ENCODE results near the gene UBA3.
A peak's percentile ranks its signal among the peaks of the same experiment; 100 is the strongest.

The UBA3 gene

DNA sequence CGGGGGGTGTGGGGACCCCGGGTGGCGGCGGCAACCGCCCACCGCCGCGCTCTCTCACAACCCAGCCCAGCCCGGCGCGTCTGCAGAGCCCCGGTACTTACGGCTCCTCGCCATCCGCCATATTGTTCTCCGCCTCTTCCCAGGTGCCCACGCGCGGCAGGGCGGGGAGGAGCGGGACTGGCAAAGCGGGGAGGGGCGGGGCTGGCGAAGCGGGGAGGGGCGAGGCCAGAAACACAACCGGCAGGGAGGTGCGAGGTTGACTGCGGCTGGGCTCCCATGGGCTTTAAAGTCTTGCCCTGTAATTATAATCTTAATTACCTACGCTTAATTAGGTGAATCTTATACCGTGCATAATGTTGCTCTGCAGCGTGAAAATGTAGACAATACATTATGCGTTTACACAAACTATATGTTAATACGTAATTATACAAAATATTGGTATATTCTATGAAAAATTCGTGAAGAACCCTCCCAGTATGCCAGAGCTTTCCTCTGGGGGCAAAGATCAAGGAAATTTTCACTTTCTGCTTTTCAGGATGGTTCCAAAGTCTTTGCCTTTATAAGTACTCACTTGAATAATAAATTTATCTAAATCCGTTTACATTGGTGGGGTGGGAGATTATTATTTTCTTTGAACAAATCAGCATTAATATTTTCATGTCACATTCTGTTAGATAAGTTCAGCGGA is at the start of gene UBA3:
Gene UBA3, minus strand, starts transcription at position 133 of the 688 bp plus-strand sequence. Its CDS starts 12 bp downstream, at position 121.
- DNase-seq, result peak; percentile 94

DNA sequence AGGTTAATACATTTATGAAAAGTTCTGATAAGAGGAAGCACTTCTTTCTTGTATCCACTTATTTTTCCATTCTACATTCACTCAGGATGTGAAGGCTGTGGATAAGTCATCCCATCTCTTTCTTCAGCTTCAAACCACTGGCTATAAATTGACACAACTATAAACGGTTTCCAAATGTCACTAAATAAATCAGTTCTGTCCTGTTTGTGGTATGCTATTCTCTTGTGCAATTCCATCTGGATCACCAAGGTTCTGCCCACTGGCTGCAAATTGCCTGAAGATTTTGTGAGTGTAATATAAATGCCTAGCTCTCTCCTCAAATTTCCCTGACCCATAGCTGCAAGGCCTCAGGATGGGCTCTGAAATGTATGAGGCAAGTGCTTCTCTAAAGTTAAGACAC is 49.4 kb upstream of the UBA3 start:
- no peak for DNase-seq

DNA sequence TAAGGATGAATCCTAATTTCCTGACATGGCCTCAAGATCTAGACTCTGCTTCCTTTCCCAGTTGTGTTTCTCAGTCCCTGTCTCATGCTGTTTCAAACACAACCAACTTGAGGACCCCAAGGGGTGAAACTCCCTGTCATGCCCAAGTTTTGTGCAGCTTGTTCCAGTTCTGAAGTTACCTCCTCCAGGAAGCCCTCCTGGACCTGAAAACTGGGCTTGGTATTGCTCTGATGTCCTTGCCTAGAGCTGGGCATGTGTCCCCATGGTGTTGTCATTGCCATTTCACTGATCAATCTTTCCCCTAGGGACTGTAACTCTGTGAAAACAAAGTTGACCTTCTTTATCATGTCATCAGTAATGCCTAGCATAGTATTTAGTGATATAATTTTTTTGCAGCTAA is 48.3 kb upstream of the UBA3 start:
- DNase-seq, result no peak

DNA sequence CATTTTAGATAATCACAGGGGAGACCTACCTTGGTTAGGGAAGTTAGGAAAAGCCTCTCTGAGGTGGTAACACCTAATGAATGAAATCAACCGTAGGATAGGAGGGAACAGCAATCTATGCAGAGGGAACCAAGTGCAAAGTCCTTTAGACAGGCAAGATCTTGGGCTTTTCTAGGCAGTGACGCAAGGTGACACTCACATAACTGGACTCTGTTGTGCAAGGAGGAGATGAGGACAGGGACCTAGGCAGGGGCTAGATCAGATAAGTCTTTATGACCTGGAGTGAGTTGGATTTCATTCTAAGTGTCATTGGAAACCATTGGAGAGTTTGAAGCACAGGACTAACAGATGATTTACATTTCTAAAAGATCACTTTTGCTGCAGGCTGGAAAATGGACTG is 46.8 kb upstream of the UBA3 start:
- no peak for DNase-seq

DNA sequence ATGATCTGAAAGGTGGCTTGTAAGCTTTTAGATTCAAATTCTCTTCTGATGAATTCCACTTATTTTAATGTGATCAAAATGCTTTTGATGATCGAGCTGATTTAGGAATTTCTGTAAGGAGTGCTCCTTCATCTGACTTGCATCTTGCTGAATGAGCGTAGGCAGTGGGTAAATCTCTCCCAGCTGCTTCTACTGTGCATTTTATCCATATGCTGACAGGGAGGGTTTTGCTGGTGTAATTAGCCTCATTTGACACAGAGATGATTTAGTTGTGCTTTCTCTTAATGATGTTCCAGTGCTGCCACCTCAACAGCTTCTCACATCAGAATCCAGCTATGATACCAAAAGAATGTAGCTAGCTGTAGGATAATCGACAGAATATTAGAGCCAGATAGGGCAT is 46.1 kb upstream of the UBA3 start:
- DNase-seq, result no peak

DNA sequence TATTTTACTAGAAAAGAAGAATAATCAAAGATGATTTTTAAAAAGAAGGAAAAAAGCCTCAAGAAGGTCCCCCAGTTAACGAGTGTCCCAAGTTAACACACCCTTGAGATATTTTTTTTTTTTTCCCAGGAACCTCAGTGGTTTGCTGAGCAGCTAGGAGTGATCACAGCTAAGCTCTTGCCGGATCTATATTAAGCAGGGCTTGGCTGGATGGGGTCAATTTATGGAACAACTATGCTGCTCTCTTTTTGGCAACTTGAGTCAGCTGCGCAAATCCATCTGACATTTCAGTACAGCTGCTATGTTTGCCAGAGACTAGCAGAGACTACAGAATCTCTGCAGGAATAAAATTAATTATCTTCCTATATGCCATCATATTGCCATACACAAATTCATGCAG is 42.2 kb upstream of the UBA3 start, which contains the start of gene LMOD3:
Gene LMOD3, minus strand, starts transcription at position 193 of the 400 bp plus-strand sequence. CDS start 209 bp downstream, outside the sequence.
- peak; percentile 54 for DNase-seq

DNA sequence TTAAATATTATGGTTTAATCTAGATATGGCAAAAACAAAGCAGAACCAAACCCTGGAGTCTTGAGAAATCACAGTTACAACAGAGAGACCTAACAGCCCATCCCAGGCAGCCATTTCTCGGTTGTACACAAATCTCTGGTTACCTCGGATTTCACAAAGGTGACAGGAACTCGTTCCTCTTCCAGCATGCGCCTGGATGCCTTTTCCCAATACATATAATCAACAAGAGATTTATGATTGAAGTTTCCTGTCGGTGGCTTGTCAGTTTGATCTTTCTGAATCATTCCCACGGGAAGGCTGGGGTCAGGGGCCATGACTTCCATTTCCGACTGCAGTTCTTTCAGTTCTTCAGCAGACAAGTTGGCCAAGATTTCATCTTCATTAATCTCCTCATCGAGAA is 41.8 kb upstream of the UBA3 start:
- DNase-seq, result no peak

DNA sequence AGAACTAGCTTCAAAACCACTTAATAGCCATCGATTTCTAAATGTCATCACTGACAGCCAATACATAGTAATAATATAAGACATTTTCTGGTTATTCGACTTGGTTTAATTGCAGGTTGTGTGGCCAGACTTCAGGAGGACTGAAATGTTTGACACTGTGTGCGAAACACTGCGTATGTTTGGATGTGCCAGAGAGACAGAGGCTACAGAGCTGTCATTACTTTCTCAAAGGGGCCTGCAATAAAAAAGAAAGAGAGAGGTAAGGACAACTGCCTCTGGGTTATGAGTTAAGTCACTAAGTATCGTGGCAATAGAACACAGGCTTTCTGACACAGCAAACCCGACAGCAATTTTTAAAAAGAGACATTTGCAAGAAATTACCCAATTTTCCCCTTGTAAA is 41.3 kb upstream of the UBA3 start:
- DNase-seq, result no peak

DNA sequence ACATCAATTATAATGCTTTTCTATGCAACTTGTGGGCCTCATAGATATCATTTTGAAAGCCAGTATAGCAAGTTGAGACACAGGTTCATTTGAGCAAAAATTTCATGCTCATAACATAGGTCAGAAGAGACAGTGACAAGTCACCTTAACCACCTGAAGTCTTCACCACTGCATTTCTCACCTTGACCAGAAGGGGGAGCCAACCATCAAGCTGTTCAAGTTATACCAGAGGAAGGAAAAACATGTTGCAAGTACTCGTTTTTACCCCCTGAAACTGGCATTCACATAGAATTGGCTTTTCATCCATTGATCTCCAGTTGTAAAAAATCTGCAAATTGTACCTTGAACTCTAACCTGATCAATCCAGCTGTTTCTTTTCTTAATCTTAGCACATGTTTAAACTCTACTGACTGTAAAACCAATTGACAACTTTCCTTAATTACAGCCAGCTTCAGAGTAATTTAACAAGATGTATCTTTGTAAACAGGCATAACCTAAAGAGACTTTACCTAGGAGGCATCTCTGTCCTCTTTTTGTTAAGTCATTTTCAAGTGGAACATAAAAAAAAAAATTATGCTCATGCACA is 40.8 kb upstream of the UBA3 start:
- DNase-seq, result peak; percentile 60

DNA sequence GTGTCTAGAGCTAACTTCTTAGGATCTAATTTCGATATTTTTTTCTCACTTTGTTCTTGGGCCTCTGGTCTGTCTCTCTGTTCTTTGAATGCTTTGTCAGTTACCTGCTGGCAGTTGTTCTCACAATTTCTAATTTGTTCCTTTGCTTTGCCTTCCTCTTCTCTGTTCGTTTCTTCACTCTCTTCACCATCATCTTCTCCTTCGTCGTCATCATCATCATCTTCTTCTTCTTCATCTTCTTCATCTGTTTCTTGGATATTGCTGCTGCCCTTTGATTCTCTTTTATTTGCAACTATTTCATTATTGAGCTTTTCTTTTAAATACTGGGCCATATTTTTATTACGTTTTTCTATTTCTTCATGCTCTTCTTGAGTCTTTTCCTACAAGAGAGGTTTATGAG is 39.5 kb upstream of the UBA3 start:
- no peak for DNase-seq

DNA sequence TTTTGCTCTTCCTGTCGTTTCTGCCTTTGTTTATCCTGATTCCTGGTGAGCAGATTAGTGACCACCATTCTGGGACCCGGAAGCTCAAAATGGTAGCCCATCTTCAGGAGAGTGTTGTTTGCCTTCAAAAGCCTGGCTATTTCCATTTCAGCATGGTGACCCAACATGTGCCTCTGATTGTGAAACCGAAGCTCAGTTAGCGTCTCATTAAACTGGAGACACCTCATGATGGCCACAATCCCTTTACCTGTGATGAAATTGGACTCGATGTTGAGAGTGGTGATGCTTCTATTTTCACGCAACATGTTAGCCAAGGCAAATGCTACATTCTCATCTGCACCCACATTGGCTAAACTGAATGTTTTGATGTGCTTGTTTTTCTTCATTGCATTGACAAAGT is 39.0 kb upstream of the UBA3 start:
- no peak for DNase-seq

DNA sequence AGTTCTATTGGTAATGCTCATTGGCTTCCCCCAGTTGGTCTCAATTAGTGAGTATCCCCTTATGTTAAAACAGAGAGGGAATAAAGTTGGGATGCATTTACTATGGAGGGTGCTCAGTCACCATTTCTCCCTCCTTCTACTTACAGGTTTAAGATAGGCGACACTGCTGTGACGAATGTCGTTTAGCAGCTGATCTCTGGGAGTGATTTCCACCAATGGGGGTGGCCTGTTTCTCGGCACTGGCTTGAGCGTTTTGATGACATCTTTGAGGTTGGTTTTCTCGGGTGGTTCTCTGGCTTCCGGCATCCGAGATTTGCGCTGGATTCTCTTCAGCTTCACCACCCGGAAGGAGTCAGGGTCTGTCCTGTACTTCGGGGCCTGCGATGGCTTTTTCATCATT is 38.4 kb upstream of the UBA3 start:
- DNase-seq, result no peak

DNA sequence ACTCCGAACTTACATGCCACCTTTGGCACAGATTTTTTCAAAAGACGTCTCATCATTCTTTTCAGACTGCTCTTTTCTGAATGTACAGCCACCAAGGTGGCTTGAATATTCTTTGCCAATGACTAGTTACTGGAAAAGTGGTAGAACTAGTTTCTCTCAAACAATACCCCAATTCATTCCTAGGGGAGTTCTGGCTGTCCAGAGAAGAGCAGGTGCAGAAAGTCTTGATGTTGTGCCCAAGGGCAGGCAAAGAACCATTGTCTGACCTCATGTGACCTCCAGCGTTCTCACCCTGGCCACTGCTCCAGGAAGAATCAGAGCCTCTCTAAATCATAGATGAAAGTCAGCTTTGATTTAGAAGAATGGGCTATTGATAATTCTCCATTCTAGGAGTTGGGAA is 36.7 kb upstream of the UBA3 start:
- DNase-seq, result no peak

DNA sequence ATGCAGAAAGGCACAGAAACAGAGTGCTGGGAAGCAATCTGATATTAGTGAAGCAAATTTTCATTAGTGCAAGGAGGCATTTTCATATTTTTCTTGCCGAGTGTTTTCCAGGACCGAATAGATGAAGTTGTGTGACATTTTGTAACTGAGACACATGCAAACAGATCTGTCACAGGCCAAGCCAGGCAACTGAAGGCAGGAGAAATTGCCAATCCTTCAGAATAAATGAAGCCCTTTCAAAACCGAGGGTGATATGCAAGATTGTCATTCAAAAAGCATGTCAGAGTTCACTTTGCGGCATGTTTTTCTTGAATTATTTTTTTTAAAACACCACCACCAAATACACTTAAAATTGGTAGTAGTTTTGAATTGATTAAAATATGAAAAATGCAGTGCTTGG is 36.0 kb upstream of the UBA3 start:
- no peak for DNase-seq

DNA sequence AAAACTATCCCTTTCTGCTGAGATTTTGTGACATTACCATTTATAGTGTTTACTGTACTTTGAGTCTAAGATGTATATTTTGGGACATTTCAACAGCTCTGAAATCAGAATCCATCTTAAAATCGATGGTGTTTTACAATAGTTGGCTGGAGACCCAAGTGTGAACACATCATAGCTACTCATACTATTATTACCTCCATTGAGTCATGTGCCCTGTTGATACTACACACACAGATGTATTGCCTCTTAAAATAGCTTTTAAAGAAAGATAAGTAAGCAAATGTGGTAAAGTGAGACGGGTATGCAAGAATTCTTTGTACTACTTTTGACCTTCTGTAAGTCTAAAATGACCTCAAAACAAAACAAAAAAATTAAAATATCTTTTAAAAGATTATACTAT is 35.6 kb upstream of the UBA3 start:
- no peak for DNase-seq

DNA sequence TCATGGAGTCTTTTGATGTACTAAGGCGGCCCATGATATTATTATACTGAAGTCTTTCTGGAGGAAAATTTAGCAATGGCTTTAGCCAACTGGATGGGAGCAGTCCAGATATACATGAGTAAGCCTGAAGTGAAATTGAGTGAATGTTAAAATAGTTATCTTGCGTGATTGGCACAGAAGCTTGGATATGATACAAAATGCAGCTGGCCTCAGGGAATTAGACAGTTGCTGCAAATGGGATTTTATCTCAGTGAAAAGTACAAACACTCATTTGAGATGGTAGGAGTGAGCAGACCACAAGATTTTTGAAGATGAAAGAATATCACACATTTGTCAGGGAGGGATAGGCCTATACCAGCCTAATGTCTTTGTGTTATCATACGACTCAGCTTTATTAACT is 33.4 kb upstream of the UBA3 start:
- no peak for DNase-seq

DNA sequence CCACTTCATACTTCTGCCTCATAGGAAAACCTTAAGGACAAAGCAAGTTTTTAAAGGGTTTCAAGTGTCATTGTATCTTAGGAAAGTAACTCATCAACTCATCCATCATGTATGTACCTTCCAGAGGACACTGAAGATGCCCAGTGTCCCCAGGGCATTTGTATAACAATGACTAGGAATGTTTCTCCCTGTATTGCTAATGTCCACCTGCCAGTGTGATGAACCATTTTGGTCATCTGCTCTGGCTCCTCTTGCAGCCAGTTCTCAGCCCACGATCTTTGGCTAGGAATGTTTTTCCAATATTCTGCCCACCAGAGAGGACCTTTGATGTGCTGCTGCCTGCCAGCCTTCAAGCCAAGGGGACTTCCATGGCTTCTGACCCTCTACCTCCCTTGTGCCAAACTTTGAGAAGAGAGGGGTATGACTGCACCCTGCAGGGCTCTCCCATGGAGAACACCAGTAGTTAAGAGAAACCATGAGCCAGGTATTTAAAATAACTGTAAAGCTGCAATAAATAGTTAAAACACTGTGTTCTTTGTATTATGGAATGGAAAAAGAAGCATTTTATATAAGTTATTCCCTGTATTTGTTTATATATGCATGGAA is 30.9 kb upstream of the UBA3 start:
- no peak for DNase-seq

DNA sequence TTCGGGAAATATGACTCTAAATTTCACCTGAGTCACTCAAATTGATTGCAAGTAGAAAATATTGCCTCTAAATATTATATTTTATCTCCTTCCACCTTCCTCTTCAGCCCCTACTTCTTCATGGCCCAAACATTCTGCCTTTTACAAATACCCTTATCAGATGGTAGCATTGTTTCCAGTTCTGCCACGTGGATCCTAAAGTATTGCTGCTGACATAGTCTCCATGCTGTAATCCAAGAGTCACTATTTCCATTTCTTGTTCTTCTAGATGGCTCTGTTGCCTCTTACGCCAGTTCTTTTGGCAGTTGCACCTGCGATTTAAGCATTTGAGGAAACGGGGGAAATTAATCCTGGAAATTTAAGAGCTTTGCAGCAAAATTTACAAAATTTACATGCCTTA is 28.6 kb upstream of the UBA3 start:
- DNase-seq, result no peak

DNA sequence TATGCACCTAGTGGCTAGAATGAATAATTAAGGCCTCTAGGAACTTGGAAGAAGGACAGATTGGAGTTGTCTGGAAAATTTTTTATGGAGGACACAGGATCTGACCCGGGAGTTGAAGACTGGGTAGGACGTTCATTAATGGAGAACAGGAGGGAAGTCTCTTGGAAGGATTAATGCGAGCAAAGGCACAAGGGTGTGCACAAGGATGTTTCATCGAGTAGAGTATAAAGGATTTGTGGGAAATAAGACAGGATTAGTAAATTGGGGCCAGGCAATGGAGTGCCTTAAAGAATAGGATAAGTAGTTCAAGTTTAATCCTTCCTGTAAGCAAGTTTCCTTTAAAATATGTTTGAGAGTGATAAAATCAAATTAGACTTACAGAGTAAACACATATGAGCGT is 27.7 kb upstream of the UBA3 start:
- no peak for DNase-seq

DNA sequence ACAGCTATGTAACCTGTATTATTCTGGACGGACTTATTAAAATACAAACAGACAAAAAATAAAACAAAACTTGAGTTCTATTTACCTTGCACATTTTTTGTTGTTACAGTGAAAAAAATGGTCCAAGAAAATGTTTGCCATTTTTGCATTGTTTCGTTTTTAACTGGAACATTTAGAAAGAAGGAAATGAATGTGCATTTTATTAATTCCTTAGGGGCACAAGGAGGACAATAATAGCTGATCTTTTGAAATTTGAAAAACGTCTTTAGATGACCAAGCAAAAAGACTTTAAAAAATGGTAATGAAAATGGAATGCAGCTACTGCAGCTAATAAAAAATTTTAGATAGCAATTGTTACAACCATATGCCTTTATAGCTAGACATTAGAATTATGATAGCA is 25.2 kb upstream of the UBA3 start:
- no peak for DNase-seq

DNA sequence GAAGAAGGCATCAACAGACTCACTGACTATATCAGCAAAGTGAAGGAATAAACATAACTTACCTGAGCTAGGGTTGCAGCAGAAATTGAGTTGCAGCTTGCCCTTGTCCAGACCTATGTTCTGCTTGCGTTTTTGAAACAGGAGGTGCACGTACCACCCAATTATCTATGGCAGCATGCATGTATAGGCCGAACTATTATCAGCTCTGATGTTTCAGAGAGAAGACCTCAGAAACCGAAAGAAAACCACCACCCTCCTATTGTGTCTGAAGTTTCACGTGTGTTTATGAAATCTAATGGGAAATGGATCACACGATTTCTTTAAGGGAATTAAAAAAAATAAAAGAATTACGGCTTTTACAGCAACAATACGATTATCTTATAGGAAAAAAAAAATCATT is 24.4 kb upstream of the UBA3 start:
- no peak for DNase-seq

DNA sequence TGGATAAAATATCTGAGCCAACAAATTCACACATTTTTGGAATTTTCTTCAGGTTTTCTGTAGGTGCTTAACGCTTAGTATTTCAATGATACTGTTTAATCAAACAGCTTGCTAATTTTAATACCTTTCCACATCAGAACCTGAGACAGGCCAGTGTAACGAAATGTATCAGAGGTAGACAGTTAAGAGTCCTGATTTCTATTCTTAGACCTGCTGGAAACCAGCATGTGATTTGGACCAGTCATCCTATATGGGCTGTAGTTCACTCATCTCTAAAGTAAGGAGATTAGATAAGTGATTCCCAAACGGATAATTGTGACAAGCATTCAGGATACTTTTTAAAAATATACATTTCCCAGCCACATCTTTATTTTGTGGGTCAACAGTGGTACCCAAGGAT is 23.0 kb upstream of the UBA3 start:
- DNase-seq, result no peak

DNA sequence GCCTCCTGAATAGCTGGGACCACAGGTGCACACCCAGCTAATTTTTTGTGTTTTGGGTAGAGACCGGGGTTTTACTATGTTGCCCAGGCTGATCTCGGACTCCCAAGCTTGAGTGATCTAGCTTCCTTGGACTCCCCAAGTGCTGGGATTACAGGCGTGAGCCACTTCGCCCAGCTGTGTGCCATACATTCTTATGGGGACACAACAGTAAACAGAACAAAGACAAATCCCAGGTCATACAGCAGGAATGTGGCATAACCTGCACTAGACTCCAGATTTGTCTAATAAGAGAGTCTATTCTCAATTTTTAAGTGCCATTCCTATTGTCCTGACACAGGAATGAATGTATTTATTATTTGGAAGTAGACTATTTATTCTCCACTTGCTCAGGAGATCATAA is 22.2 kb upstream of the UBA3 start:
- no peak for DNase-seq

DNA sequence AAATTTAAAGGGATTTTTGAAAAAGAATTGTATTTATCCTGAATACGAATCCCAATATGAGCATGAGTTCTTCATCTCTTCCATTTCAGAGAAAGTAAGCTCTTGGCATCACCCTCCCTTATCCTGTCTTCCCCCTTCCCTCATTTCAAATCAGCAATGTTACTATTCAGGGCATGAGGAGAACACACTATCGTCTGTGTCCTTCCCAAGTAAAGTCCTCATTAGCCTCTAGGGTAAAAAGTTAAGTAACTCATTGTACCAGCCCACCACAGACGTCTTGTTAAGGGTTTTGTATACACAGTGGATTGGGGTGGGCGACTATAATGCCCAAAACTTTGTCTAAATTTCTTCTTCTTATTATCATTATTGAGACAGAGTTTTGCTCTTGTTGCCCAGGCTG is 19.4 kb upstream of the UBA3 start:
- DNase-seq, result no peak

All from left hindlimb (tissue), 1 donor.